ENCODE results near the gene APLN. TPM values are rescaled to one million over a fixed set of nuclear protein-coding genes. Genes with fewer than 3 reads are reported as not detected.

The APLN gene
- total RNA-seq, 4 donors from 2014 or later: 0.16 TPM; not detected in 3

- DNase-seq (ENCODE audit: low spot score in 2 of 2): no peak
- intact Hi-C loops (cut with DNase I; ENCODE audit: low total_unique reads): no loop called here
- 59 to 80% methylated on average over 1 of the region's 1 CpG for WGBS, 2 donors
- TF ChIP-seq CTCF (IDR thresholded peaks at IDR 0.05): no peak
- H3K4me3 ChIP-seq (ENCODE audit: low read depth, poor library complexity, severe bottlenecking): no peak overlapping the region
These were observed 6.6 kb upstream of the APLN start for GRCh38 chrX:129661369-129661768.

- intact Hi-C loops (cut with DNase I; ENCODE audit: low total_unique reads): no loop called here
- H3K4me3 ChIP-seq (ENCODE audit: low read depth, poor library complexity, severe bottlenecking): no peak overlapping the region
- WGBS, 2 donors: 71 to 93% methylated on average over 5 of the region's 5 CpGs
- no peak for DNase-seq (ENCODE audit: low spot score in 2 of 2)
- no peak for TF ChIP-seq CTCF (IDR thresholded peaks at IDR 0.05)
- TF ChIP-seq POLR2A (IDR thresholded peaks at IDR 0.05): no peak
These were observed 5.1 kb upstream of the APLN start for GRCh38 chrX:129659861-129660260.

- WGBS, 2 donors: 61 to 89% methylated on average over 2 of the region's 2 CpGs
These were observed 4.4 kb upstream of the APLN start for GRCh38 chrX:129659141-129659540.

GRCh38 chrX:129658429-129658828 lies 3.7 kb upstream of the APLN start:
- no peak for DNase-seq (ENCODE audit: low spot score in 2 of 2)
- intact Hi-C loops (cut with DNase I; ENCODE audit: low total_unique reads): no loop called here
- TF ChIP-seq CTCF (IDR thresholded peaks at IDR 0.05): no peak
- H3K4me3 ChIP-seq (ENCODE audit: low read depth, poor library complexity, severe bottlenecking): no peak overlapping the region
- WGBS, 2 donors: 79 to 97% methylated on average over 5 of the region's 5 CpGs

More at GRCh38 chrX:129659141-129659540, 4.4 kb upstream of the APLN start:
- TF ChIP-seq CTCF (IDR thresholded peaks at IDR 0.05) (no peak), POLR2A (IDR thresholded peaks at IDR 0.05) (no peak)
- intact Hi-C loops (cut with DNase I; ENCODE audit: low total_unique reads): no loop called here
- no peak overlapping the region for H3K4me3 ChIP-seq (ENCODE audit: low read depth, poor library complexity, severe bottlenecking)
- no peak for DNase-seq (ENCODE audit: low spot score in 2 of 2)

- H3K4me3 ChIP-seq (ENCODE audit: low read depth, poor library complexity, severe bottlenecking): no peak overlapping the region
- intact Hi-C loops (cut with DNase I; ENCODE audit: low total_unique reads): no loop called here
- TF ChIP-seq CTCF (IDR thresholded peaks at IDR 0.05) (no peak), POLR2A (IDR thresholded peaks at IDR 0.05) (no peak)
- no peak for DNase-seq (ENCODE audit: low spot score in 2 of 2)
- WGBS, 2 donors: 56 to 63% methylated on average over 11 of the region's 11 CpGs
These were observed 942 bp upstream of the APLN start for GRCh38 chrX:129655547-129656249.
